HepG2 (cell line): ENCODE data around the gene SOX12. TPM values are rescaled to one million over a fixed set of nuclear protein-coding genes. Genes with fewer than 3 reads are reported as not detected.
A peak's percentile ranks its signal among the peaks of the same experiment; 100 is the strongest.

Source experiments
- ARHGAP35 ChIP-seq: sonication (generic); formaldehyde crosslinking; IDR thresholded peaks from 2 replicates; pipeline ENCODE4 v1.9.0; 2022; ENCODE audit warnings: mild to moderate bottlenecking, inconsistent platforms, moderate library complexity, missing genetic modification reagents, borderline replicate concordance
- ARNT ChIP-seq: fragments of 450-650 bp; IDR thresholded peaks from 2 replicates; pipeline ENCODE4 v1.6.1; 2017
- ELF3 ChIP-seq: IDR thresholded peaks from 2 replicates; pipeline ENCODE4 v1.6.1; 2016; ENCODE audit warnings: missing genetic modification reagents, missing compliant biosample characterization
- GATAD1 ChIP-seq: IDR thresholded peaks from 2 replicates; pipeline ENCODE4 v1.6.1; 2016; ENCODE audit warnings: missing genetic modification reagents, missing compliant biosample characterization
- HOXA5 ChIP-seq: sonication (generic); formaldehyde crosslinking; IDR thresholded peaks from 2 replicates; pipeline ENCODE4 v1.4.0; 2020; ENCODE audit warnings: missing genetic modification reagents
- JUN ChIP-seq: sonication (generic); formaldehyde crosslinking; IDR thresholded peaks from 2 replicates; pipeline ENCODE4 v1.4.0; 2020; ENCODE audit warnings: mild to moderate bottlenecking, missing genetic modification reagents
- MXI1 ChIP-seq: IDR thresholded peaks from 3 replicates; pipeline ENCODE4 v1.6.1; 2012; ENCODE audit warnings: low read depth, low read length, inconsistent platforms, borderline replicate concordance
- PHF5A ChIP-seq: IDR thresholded peaks from one replicate; pipeline ENCODE4 v1.6.1; 2018; ENCODE audit warnings: low read depth, missing genetic modification reagents; ENCODE audit not compliant: unreplicated experiment
- RAD21 ChIP-seq: fragments of 450-650 bp; formaldehyde crosslinking; IDR thresholded peaks from 2 replicates; pipeline ENCODE4 v1.5.0; 2020; ENCODE audit warnings: mild to moderate bottlenecking
- RFX5 ChIP-seq: IDR thresholded peaks from 2 replicates; pipeline ENCODE4 v1.6.1; 2011; ENCODE audit warnings: low read depth, low read length, improper control_type of control experiment
- ZMYM3 ChIP-seq: sonication (generic); formaldehyde crosslinking; IDR thresholded peaks from 2 replicates; pipeline ENCODE4 v1.5.1; 2020; ENCODE audit warnings: mild to moderate bottlenecking, missing genetic modification reagents
- ZNF430 ChIP-seq: sonication (generic); formaldehyde crosslinking; IDR thresholded peaks from 2 replicates; pipeline ENCODE4 v1.9.0; 2021; ENCODE audit warnings: mild to moderate bottlenecking, missing genetic modification reagents
- ZNF672 ChIP-seq: sonication (generic); formaldehyde crosslinking; IDR thresholded peaks from 2 replicates; pipeline ENCODE4 v1.8.1; 2022; ENCODE audit warnings: missing genetic modification reagents
- ZNF776 ChIP-seq: sonication (generic); formaldehyde crosslinking; IDR thresholded peaks from 2 replicates; pipeline ENCODE4 v1.4.0; 2020; ENCODE audit warnings: mild to moderate bottlenecking, missing genetic modification reagents
- ZNF790 ChIP-seq: sonication (generic); formaldehyde crosslinking; IDR thresholded peaks from 2 replicates; pipeline ENCODE4 v1.8.0; 2022; ENCODE audit warnings: missing genetic modification reagents, mild to moderate bottlenecking, borderline replicate concordance
- ZSCAN25 ChIP-seq: sonication (generic); formaldehyde crosslinking; IDR thresholded peaks from 2 replicates; pipeline ENCODE4 v1.8.0; 2022; ENCODE audit warnings: mild to moderate bottlenecking, missing genetic modification reagents
- polyA plus RNA-seq, 8 experiments: library from polyadenylated mRNA; depleted of rRNA in 3 of 8; stranded (reverse) in 7 of 8; unstranded in 1 of 8; fragments of >200 nt; fragmentation: Illumina TruSeq in 4 of 8; extraction: Trizol in 4 of 8; gene quantifications; 2 replicates each; pipeline versions ENCODE4 v1.2.1 to v1.2.3, GENCODE V29; 2011 to 2016; ENCODE audit warnings: low read depth in 4 of 8, missing spikeins in 1 of 8, mixed read lengths in 1 of 8; ENCODE audit not compliant: insufficient read depth in 1 of 8
- total RNA-seq, 5 experiments: library from RNA; depleted of rRNA; stranded (reverse); fragments of >200 nt; fragmentation: Illumina TruSeq; extraction: Trizol; gene quantifications; 2 replicates each; pipeline ENCODE4 v1.2.3, GENCODE V29; 2016; ENCODE audit warnings: low read depth in 1 of 5
- TF ChIP-seq, protein P1 (sequence below): sonication (generic); formaldehyde crosslinking; IDR thresholded peaks from 2 replicates; pipeline ENCODE4 v1.4.0; 2020; ENCODE audit warnings: missing genetic modification reagents, mild to moderate bottlenecking, borderline replicate concordance
- TF ChIP-seq, protein P2 (sequence below): sonication (generic); formaldehyde crosslinking; conservative IDR thresholded peaks from 2 replicates; pipeline ENCODE4 v1.8.1; 2023; ENCODE audit warnings: missing genetic modification reagents
- TF ChIP-seq, protein P3 (sequence below): fragments of 450-650 bp; IDR thresholded peaks from 2 replicates; pipeline ENCODE4 v1.6.1; 2016
- TF ChIP-seq, protein P4 (sequence below): sonication (generic); formaldehyde crosslinking; IDR thresholded peaks from 2 replicates; pipeline ENCODE4 v1.5.0; 2020; ENCODE audit warnings: missing genetic modification reagents, mild to moderate bottlenecking, borderline replicate concordance
- TF ChIP-seq, protein P5 (sequence below): sonication (generic); formaldehyde crosslinking; IDR thresholded peaks from 2 replicates; pipeline ENCODE4 v1.8.1; 2023; ENCODE audit warnings: mild to moderate bottlenecking, missing genetic modification reagents, borderline replicate concordance
- TF ChIP-seq, protein P6 (sequence below): sonication (generic); formaldehyde crosslinking; IDR thresholded peaks from 2 replicates; pipeline ENCODE4 v1.8.1; 2023; ENCODE audit warnings: mild to moderate bottlenecking, moderate library complexity, missing genetic modification reagents

The SOX12 gene
- total and polyA plus RNA-seq, 2 of the 13 experiments (the other 11 are each of a cell fraction or from before 2014, with no cell fraction given) = 10.0 to 18.7 TPM

DNA sequence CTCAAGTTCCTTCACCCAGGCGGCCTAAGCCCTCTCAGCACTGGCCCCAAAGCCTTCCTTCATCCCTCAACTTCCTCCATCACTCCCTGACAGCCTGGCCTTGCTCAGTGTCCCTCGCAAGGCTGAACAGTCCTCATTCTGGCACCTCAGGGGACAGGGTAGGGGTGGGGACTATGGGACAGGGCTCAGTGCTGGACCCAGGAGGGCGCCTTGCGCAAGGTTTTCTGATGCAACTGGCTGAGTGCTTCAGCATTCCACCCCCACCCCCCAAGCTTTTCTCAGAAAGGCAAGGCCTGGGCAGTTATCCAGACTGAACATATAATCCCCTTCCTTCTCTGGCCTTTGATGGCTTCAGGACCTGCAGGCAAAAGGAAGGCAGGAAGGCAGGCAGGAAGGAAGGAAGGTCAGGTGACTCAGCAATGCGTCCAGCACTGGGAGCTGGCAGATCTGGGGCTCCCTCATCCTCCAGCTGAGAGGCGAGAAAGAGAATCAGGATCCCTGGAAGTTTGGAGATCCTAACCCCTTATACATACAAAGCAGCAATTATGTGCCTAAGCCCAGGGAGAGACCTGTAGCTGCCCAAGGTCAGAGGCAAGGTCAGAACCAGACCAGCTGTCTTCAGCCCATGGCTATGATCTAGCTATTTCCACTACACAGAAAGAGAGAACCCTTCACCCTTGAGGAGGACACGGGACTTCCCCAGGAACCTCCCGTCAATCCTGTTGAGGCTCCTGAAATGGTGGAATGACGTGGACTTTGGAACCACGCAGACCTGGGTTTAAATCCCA, 46.6 kb downstream of the SOX12 start (continued):
- TF ChIP-seq, protein P1, sequence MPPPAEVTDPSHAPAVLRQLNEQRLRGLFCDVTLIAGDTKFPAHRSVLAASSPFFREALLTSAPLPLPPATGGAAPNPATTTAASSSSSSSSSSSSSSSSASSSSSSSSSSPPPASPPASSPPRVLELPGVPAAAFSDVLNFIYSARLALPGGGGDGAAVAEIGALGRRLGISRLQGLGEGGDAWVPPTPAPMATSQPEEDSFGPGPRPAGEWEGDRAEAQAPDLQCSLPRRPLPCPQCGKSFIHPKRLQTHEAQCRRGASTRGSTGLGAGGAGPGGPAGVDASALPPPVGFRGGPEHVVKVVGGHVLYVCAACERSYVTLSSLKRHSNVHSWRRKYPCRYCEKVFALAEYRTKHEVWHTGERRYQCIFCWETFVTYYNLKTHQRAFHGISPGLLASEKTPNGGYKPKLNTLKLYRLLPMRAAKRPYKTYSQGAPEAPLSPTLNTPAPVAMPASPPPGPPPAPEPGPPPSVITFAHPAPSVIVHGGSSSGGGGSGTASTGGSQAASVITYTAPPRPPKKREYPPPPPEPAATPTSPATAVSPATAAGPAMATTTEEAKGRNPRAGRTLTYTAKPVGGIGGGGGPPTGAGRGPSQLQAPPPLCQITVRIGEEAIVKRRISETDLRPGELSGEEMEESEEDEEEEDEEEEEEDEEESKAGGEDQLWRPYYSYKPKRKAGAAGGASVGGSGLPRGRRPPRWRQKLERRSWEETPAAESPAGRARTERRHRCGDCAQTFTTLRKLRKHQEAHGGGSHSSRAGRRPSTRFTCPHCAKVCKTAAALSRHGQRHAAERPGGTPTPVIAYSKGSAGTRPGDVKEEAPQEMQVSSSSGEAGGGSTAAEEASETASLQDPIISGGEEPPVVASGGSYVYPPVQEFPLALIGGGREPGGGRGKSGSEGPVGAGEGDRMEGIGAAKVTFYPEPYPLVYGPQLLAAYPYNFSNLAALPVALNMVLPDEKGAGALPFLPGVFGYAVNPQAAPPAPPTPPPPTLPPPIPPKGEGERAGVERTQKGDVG (CRISPR knock-in tag) = peak; percentile 98
- TF ChIP-seq, protein P2, sequence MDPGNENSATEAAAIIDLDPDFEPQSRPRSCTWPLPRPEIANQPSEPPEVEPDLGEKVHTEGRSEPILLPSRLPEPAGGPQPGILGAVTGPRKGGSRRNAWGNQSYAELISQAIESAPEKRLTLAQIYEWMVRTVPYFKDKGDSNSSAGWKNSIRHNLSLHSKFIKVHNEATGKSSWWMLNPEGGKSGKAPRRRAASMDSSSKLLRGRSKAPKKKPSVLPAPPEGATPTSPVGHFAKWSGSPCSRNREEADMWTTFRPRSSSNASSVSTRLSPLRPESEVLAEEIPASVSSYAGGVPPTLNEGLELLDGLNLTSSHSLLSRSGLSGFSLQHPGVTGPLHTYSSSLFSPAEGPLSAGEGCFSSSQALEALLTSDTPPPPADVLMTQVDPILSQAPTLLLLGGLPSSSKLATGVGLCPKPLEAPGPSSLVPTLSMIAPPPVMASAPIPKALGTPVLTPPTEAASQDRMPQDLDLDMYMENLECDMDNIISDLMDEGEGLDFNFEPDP (CRISPR knock-in tag) = no peak
- TF ChIP-seq ARNT (no peak), ZSCAN25 (CRISPR knock-in tag) (peak; percentile 99), ZNF430 (CRISPR knock-in tag) (peak; percentile 97), GATAD1 (CRISPR knock-in tag) (peak; percentile 72), ZMYM3 (CRISPR knock-in tag) (peak; percentile 90), JUN (CRISPR knock-in tag) (peak; percentile 88), ARHGAP35 (peak; percentile 80; the same call in 1 of the 2 replicates), ZNF776 (CRISPR knock-in tag) (no peak), PHF5A (peak; percentile 93), ELF3 (CRISPR knock-in tag) (peak; percentile 89), RFX5 (no peak), HOXA5 (no peak; the same call in none of the 2 replicates), ZNF672 (CRISPR knock-in tag) (no peak; the same call in 1 of the 2 replicates), ZNF790 (CRISPR knock-in tag) (peak; percentile 93), RAD21 (CRISPR knock-in tag) (peak; percentile 81), MXI1 (peak; percentile 82; the same call in 1 of the 3 replicates)
- TF ChIP-seq, protein P3, sequence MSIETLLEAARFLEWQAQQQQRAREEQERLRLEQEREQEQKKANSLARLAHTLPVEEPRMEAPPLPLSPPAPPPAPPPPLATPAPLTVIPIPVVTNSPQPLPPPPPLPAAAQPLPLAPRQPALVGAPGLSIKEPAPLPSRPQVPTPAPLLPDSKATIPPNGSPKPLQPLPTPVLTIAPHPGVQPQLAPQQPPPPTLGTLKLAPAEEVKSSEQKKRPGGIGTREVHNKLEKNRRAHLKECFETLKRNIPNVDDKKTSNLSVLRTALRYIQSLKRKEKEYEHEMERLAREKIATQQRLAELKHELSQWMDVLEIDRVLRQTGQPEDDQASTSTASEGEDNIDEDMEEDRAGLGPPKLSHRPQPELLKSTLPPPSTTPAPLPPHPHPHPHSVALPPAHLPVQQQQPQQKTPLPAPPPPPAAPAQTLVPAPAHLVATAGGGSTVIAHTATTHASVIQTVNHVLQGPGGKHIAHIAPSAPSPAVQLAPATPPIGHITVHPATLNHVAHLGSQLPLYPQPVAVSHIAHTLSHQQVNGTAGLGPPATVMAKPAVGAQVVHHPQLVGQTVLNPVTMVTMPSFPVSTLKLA = no peak
- TF ChIP-seq, protein P4, sequence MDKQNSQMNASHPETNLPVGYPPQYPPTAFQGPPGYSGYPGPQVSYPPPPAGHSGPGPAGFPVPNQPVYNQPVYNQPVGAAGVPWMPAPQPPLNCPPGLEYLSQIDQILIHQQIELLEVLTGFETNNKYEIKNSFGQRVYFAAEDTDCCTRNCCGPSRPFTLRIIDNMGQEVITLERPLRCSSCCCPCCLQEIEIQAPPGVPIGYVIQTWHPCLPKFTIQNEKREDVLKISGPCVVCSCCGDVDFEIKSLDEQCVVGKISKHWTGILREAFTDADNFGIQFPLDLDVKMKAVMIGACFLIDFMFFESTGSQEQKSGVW (CRISPR knock-in tag) = no peak
- TF ChIP-seq, protein P5, sequence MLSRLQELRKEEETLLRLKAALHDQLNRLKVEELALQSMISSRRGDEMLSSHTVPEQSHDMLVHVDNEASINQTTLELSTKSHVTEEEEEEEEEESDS (CRISPR knock-in tag) = no peak
- TF ChIP-seq, protein P6, sequence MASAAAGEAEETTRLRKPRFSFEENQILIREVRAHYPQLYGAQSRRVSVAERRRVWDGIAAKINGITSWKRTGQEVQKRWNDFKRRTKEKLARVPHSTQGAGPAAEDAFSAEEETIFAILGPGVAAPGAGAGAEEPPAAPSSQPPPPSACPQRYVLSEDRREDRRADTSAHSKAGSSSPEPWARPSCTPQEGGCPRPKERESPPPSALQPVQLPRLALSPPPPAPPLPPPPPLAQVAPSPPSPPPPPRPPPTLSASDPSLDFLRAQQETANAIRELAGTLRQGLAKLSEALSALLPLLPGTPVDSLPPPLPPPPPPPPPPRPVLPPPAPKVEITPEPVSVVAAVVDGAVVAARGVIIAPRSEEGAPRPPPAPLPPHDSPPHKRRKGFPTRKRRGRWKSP = peak; percentile 93; the same call in 1 of the 2 replicates
